ENCODE data around the gene DMC1.

DNA sequence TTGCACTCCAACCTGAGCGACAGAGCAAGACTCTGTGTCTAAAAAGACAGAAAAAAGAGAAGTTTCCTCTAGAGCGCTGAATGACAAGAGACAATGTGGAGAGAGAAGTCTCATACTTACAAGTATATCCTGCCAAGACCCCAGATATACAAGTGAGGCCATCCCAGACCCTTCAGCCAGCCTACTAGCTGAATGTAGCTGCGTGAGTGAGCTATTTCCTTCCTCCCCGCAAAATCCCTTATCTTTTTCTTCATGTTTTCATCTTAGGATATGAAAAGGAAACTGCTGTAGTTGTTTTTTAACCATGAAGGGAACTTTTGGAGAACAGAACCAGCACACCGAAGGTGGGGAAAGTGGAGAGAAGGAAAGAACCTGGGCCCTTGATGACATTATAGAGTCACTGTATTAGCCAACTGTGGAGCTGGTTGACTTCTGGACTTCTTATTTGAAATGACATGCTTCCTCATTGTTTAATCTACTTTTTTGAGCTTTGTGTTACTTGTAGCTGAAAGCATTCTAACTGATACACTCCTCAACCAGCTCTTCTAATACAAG lies 59.5 kb downstream of the DMC1 start:
- TF ChIP-seq POLR2AphosphoS5 (IDR thresholded peaks at IDR 0.05; ENCODE audit: borderline replicate concordance, low read depth, low read length) = no peak
- no peak for TF ChIP-seq FOXP2 (optimal IDR thresholded peaks at IDR 0.05; ENCODE audit: control extremely low read depth, extremely low read length, insufficient read depth)

All from SK-N-MC (cell line).